HG03469 (cell line): Measurements from ENCODE around the gene MDM2.
A peak's percentile ranks its signal among the peaks of the same experiment; 100 is the strongest.
"Not testable (repeated sequence)": the region's sequence is repeated elsewhere in the genome, so short reads cannot be mapped to it uniquely, and the experiment has no call there.

Experiments
- ATAC-seq: cut with Tn5 transposase; IDR thresholded peaks from one replicate; pipeline ENCODE4 v1.9.1; 2021; ENCODE audit warnings: mild to moderate bottlenecking, moderate library complexity, moderate number of reproducible peaks; ENCODE audit not compliant: unreplicated experiment

MDM2 gene

DNA sequence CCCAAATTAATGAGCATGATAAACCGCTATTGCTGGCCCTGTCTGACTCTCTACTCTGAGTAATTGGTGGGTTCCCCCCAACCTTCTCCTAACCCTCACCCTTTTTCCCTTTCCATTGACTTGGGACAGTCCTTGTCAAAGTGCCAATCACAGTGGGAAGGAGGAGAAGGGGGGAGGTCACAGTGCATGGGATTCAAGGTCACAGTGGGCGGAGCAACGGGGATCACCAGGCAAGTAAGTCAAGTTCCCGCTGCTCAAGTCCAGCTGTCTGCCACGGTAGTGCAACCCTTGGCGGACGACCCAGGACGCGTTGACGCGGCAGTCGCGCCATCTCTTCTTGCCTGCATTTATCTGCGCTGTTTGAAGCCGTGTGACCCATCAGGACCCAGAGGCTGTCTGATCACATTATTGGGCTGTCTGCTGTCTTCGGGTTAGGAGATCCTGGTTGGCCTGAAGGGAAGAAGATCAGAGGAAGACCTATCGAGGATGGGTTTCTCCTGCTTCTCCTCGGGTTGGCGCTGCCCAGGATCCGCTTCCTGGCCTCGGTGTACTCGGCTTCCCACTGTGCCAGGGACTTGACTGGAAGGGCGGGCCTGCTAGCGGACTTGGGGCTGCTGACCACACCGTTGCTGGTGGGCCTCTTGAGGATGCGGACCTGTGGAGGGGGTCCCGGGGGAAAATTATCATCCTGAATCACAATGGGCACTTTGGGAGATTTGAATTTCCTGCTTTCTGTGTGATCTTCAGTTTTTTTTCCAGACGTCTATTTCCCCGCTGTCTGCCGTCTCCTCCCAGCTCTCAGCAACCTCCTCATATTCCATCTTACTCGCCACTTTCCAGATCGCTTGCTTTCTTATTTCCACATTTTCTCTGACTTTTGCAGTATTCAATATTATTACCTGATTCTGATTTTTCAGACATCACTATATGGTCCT lies 3.1 kb upstream of the MDM2 start:
- ATAC-seq = no peak

DNA sequence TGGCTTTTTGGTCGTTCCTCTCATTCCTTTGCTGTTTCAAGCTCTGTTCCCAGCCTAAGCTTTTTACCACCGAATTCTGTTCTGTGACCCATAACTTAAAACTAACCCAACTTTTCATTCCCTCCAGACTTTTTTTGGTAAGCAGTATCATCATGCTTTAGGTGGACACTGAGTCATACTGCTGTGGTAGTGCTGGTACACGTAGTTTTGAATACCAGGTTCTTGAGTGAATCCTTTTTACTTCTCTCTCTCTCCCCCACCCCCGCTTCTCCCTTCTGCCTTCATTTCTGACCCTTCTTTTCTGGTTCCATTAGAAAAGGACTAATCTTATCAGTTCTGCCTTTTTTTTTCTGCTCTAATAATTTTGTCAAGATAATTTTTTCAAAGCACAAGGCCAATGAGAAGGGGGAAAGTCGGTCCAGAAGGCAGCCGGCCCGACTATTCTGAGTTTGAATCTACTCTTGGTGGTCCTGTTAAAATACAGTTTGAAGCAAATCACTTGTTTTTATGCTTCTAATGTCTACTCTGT lies 2.3 kb upstream of the MDM2 start:
- no peak for ATAC-seq

DNA sequence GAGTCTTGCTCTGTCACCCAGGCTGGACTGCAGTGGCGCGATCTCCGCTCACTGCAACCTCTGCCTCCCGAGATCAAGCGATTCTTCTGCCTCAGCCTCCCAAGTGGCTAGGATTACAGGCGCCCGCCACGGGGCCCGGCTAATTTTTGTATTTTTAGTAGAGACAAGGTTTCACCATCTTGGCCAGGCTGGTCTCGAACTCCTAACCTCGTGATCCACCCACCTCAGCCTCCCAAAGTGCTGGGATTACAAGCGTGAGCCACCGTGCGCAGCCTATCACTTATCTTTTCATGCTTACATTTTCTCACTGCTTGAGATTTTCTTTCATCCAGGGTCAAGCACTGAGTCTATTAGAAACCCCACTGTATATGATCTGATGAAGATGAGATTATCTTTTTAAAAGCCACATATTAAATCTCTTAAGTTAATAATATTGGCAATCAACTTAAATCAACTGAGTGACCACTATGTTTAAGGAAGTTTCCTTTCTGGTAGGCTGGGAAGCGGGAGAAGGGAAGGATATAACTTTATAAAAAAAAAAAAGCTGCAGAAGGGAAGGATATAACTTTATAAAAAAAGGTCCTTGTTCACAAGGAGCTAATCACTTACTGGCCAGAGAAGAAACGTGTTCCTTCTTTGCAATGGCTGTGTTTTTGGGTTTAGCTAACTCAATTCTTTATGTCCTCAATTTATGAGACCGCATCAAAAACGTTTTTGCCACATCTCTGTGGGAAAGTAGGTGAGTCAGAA lies 1.3 kb upstream of the MDM2 start:
- no peak for ATAC-seq

DNA sequence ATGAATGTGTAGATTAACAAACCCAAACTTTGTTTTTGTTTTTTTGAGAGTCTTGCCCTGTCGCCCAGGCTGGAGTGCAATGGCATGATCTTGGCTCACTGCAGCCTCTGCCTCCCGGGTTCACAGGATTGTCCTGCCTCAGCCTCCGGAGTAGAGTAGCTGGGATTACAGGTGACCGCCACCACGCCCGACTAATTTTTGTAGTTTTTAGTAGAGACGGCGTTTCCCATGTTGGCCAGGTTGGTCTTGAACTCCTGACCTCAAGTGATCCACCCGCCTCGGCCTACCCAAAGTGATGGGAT lies 752 bp upstream of the MDM2 start:
- ATAC-seq = not testable (repeated sequence)

DNA sequence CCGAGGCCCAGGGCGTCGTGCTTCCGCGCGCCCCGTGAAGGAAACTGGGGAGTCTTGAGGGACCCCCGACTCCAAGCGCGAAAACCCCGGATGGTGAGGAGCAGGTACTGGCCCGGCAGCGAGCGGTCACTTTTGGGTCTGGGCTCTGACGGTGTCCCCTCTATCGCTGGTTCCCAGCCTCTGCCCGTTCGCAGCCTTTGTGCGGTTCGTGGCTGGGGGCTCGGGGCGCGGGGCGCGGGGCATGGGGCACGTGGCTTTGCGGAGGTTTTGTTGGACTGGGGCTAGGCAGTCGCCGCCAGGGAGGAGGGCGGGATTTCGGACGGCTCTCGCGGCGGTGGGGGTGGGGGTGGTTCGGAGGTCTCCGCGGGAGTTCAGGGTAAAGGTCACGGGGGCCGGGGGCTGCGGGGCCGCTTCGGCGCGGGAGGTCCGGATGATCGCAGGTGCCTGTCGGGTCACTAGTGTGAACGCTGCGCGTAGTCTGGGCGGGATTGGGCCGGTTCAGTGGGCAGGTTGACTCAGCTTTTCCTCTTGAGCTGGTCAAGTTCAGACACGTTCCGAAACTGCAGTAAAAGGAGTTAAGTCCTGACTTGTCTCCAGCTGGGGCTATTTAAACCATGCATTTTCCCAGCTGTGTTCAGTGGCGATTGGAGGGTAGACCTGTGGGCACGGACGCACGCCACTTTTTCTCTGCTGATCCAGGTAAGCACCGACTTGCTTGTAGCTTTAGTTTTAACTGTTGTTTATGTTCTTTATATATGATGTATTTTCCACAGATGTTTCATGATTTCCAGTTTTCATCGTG lies 612 bp downstream of the MDM2 start:
- peak; percentile 37 for ATAC-seq

DNA sequence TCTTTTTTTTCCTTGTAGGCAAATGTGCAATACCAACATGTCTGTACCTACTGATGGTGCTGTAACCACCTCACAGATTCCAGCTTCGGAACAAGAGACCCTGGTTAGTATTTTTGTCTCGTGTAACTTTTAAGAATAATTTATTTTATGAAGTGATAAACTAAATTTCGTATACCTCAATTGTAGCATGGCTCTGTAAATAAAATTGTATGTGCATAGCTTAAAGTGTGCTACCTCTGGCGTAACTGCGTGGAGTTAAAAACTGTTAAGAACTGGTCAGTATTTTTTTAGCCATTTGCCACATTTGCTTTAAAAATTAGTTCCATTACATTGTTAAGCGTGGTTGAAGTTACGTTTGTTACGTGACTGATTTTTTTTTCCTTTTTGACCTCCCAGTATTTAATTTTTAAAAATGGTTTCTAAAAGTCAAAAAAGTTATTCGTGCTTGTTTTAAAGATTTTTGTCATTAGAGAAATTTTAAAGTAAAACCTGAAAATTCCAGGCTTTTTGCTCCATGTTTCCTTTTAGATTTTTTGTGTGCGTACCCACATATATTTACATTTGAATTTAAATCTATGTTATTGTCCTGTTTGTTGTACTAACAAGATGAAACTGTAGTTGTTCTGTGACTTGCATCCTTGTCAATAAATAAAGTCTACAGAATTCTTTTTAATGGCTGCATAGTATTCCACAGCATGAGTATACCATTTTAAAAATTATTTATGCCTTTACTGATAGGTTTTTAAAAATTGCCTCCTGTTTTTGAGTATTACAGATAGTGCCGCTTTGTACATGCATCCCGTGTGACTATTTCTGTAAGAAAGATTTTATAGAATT lies 1.4 kb downstream of the MDM2 start:
- ATAC-seq = no peak

DNA sequence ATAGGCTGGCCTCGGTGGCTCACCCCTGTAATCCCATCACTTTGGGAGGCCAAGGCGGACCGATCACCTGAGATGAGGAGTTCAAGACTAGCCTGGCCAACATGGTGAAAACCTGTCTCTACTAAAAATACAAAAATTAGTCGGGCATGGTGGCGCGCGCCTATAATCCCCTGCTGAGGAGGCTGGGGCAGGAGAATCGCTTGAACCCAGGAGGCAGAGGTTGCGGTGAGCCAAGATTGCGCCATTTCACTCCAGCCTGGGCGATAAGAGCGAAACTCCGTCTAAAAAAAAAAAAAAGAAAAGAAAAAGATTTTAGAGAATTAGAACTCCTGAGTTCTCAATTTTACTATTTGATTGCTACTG lies 2.0 kb downstream of the MDM2 start:
- not testable (repeated sequence) for ATAC-seq

DNA sequence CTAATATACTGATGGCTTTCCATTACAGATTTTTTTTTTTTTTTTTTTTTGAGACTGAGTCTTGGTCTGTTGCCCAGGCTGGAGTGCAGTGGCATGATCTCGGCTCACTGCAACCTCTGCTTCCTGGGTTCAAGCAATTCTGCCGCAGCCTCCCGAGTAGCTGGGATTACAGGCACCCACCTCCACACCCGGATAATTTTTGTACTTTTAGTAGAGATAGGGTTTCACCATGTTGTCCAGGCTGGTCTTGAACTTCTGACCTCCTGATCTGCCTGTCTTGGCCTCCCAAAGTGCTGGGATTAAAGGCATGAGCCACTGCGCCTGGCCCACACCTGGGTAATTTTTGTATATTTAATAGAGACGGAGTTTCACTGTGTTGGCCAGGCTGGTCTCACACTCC lies 3.6 kb downstream of the MDM2 start:
- not testable (repeated sequence) for ATAC-seq

DNA sequence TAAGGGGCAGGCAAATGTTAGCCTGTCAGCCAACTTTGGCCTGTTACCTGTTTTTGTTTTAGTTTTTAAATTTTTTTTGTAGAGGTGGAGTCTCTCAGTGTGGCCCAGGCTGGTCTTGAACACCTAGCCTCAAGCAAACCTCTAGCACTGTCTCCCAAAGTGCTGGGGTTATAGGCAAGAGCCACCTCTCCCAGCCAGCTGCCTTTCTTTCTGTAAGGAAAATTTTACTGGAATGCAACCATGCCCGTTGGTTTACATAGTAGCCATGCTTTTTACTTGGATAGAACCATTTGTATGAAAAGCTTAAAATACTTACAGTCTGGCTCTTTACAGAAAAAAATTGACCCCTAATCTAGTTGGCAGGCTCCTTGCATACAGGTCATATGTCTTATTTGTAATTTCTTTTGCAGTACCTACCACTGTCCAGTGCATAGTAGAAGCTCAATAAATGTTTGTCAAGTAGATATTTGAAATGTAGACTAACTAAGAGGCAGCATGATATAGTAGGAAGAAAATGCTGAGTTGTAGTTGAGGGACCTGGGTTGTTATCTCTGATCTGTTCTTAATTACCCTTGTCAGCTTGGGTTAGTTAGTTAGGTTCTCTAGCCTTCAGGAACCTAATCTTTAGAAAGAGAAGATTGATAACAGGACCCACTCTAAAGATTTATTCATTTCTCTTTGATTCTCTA lies 4.7 kb downstream of the MDM2 start:
- no peak for ATAC-seq

DNA sequence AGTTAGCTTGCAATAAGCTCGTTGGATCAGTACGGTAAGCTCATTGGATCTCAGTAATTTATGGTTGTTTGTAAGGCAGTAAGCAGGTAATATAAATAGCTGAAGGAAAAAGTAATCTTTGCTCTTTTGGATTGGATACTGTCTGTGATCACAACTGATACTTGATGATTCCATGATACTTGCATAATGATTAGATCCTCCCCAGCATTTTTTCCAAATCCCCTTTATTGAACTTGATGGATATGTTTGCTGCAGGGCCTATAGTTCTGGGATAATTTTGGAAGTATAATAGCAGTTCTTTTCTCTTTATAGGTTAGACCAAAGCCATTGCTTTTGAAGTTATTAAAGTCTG lies 5.2 kb downstream of the MDM2 start:
- no peak for ATAC-seq

DNA sequence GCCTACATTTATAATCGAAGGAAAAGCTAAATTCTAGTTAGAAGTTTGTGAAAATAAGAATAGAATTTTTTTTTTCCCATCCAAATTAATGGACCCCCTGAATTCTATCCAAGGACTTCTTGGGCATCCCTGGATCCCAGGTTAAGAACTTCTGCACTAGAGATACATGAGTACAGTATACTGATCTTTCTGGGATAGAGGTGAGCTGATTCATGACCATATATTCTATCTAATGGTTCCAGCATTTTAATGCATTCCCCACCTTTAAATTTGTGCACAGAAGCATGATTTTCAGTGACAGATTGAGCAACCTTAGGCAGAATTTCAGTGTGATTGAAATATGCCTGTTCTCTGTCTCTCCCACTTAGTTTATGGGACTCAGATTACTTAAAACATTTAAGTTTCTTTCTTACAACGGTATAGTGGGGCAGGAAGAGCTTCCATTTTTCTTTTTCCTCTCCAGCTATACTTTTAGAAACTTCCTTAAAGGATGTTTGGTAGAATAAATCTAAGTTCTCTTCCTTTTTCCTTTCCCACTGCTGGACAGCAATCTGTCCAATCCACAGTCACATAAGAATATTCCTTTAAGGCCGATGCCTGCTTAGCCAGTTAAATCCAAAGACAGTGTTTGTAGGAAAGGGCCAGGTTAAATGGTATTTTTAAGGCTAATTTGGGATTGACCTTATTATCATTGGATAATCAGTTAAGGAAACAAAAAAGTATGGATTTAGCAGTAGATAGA lies 6.7 kb downstream of the MDM2 start:
- ATAC-seq = no peak

DNA sequence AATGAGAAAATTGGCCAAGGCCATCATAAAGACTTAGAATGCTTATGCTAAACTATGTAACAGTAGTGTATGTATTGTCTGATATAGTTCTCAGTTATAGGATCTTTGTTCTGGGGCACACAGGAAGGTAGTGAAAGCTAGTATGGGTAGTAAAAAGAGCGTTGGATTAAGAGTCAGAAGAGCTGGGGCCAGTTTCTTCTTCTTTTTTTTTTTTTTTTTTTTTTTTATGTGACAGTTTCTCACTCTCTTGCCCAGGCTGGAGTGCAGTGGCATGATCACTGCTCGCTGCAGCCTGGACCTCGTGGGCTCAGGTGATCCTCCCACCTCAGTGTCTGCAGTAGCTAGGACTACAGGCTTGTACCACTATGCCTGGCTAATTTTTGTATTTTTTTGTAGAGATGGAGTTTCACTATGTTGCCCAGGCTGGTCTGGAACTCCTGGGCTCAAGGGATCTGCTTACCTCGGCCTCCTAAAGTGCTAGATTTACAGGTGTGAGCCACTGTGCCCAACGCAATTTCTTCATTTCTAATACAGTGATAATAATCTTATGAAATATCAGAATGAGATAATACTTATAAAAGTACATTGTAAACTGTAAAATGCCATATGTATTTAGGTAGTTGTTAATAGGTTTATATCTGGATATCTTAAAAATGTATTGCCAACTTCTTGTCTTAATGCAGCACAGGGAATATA lies 7.4 kb downstream of the MDM2 start:
- no peak for ATAC-seq

DNA sequence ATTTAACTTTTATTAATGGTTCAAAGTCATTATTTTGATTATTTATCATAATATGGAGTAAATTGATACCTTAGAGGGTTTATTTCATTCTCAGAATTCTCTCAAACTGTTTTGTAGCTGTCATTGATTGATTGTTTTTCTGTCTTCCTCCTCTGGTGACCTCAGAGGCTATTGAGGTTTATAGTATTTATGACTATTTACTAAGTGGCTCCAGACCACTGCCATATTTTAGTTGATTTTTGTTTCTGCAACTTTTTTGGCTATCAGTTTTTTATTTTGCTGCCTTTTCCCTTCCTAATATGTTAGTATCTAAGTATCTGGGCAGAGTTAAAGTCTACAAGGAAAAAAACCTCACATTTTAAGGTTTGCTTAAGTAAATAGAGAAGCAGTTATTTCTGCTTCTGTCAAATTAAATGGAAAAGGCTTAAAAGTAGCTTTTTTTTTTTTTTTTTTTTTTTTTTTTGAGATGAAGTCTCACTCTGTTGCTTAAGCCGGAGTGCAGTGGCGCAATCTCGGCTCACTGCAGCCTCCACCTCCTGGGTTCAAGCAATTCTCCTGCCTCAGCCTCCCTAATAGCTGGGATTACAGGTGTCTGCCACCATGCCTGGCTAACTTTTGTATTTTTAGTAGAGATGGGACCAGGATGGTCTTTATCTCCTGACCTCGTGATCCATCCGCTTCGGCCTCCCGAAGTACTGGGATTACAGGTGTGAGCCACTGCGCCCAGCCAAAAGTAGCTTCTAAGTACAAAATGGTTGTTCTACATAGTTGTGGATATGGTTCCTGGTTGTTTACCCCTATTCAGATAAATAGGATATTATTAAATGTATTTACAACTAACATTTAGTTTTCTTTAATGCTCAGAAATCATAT lies 8.2 kb downstream of the MDM2 start:
- ATAC-seq = no peak

DNA sequence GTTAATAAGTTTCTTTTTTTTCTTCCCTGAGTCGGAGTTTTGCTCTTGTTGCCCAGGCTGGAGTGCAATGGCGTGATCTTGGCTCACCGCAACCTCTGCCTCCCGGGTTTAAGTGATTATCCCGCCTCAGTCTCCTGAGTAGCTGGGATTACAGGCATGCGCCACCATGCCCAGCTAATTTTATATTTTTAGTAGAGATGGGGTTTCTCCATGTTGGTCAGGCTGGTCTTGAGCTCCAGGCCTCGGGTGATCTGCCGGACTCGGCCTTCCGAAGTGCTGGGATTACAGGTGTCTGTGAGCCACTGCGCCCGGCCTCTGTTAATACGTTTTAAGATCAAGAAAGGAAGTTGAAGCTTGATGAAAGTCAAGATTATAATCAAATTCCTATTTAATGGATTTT lies 11.5 kb downstream of the MDM2 start:
- ATAC-seq = not testable (repeated sequence)

DNA sequence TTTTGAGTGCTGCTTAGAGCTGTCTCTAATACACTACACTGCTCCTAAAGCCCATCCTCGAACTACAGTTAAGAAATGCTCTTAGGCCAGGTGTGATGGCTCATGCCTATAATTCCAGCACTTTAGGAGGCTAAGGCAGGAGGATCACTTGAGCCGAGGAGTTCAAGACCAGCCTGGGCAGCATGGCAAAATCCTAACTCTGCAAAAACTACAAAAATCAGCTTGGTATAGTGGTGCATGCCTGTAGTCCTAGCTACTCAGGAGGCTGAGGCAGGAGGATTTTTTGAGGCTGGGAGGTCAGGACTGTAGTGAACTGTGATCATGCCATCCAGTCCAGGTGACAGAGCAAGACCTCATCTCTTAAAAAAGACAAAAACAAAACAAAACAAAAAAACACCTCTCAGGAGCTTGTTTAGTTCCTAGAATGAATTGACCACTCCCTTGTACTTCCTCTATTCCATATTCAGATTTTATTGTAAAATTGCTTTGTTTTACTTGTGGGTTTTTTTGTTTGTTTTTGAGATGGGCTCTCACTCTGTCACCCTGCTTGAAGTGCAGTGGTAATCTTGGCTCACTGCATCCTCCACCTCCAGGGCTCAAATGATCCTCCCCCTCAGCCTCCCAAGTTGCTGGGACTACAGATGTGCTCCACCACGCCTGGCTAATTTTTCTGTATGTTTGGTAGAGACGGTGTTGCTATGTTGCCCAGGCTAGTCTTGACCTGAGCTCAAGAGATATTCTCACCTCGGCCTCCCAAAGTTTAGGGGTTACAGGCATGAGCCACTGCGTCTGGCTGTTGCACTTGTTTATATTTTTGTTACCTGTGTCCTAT lies 13.6 kb downstream of the MDM2 start:
- ATAC-seq = no peak

DNA sequence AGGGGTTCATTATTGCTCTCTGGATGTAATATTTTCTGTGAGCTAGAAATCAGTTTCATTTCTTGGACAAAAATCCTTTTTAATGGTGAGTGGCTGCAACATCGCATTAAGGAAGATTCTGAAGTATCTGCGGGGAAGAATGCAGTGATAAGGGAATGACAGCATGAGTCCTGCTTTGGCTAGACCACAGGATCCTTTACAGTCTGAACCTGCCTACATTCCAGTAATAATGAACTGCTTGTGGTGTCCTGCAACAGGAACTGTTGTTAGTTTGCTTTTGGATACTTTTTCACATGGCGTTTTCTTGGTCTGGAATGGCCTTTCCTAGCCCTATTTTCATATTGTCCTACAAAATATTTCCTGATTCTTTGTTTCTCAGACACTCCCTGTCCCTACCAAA lies 15.7 kb downstream of the MDM2 start:
- ATAC-seq = no peak

DNA sequence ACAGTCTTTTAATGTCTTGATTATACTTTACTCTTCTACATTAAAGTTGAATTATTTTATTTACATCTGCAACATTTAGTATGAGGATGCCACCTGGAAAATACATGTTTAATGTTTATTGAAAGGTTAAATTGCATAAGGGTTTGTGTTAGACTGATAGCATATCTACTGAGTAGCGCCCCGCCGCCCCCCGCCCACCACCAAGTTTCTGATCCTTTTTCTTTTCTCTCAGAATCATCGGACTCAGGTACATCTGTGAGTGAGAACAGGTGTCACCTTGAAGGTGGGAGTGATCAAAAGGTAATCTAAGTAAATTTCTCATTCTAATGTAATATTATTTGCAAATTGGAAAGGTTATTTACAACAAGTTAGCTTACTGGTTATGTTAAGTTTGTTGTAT lies 16.2 kb downstream of the MDM2 start:
- ATAC-seq = no peak
